ENCODE measurements around the gene SPEF1. TPM values are rescaled to one million over a fixed set of nuclear protein-coding genes. Genes with fewer than 3 reads are reported as not detected.
A peak's percentile ranks its signal among the peaks of the same experiment; 100 is the strongest.

Gene SPEF1
- total RNA-seq, 2 experiments from 2014 or later: not detected

GRCh38 chr20:3803854-3804253 is 22.6 kb upstream of the SPEF1 start:
- peak overlapping the region in 1 of 2 donors; percentile 78 for H3K27ac ChIP-seq (ENCODE audit: low read depth in 1 of 2, low read length in 2 of 2)
- Mint-ChIP-seq H3K4me1 (ENCODE audit: low read depth) (peaks cover 82% of the 10 kb centered on the region), H3K27me3 (no peaks in the 10 kb centered on the region), H3K4me3 (peak overlapping the region; percentile 61), H3K9me3 (no peaks in the 10 kb centered on the region), H3K36me3 (ENCODE audit: low read depth) (peaks cover 84% of the 10 kb centered on the region), H3K27ac (peak overlapping the region; percentile 95)
- intact Hi-C loops (cut with DNase I, micrococcal nuclease): no loop called here
- peaks cover 71% of the 10 kb centered on the region for H3K36me3 ChIP-seq (ENCODE audit: insufficient read depth, low read length)
- no peak for ATAC-seq (ENCODE audit: poor library complexity)
- no peak for TF ChIP-seq CTCF (IDR thresholded peaks at IDR 0.05)
- no peaks in the 10 kb centered on the region for H3K27me3 ChIP-seq (ENCODE audit: control insufficient read depth in 1 of 2, insufficient read depth in 2 of 2, low read length in 2 of 2)
- no peak overlapping the region for H3K4me3 ChIP-seq (ENCODE audit: low read length)
- H3K4me1 ChIP-seq (ENCODE audit: insufficient read depth, low read length): peaks cover 92% of the 10 kb centered on the region
- no peaks in the 10 kb centered on the region for H3K9me3 ChIP-seq (ENCODE audit: control insufficient read depth in 1 of 2, insufficient read depth in 1 of 2, low read length in 2 of 2)
- DNase-seq: no peak
- ChIA-PET POLR2A (interaction anchor here (1.1 kb wide), 1 partner anchor 12 kb away, joined by 3 read pairs; no protein-coding TSS in a partner anchor), CTCF (no interaction called here)

- H3K27me3 ChIP-seq (ENCODE audit: control insufficient read depth in 1 of 2, insufficient read depth in 2 of 2, low read length in 2 of 2): no peaks in the 10 kb centered on the region
- DNase-seq (no peak), ATAC-seq (ENCODE audit: poor library complexity) (no peak)
- H3K9me3 Mint-ChIP-seq: no peaks in the 10 kb centered on the region
- peak overlapping the region in 1 of 2 donors; percentile 78 for H3K27ac ChIP-seq (ENCODE audit: low read depth in 1 of 2, low read length in 2 of 2)
- peaks cover 90% of the 10 kb centered on the region for H3K36me3 Mint-ChIP-seq (ENCODE audit: low read depth)
- no peak overlapping the region for H3K4me3 Mint-ChIP-seq
- H3K4me1 ChIP-seq (ENCODE audit: insufficient read depth, low read length): peaks cover 96% of the 10 kb centered on the region
- intact Hi-C loops (cut with DNase I, micrococcal nuclease): no loop called here
- H3K4me1 Mint-ChIP-seq (ENCODE audit: low read depth): peaks cover 85% of the 10 kb centered on the region
- H3K9me3 ChIP-seq (ENCODE audit: control insufficient read depth in 1 of 2, insufficient read depth in 1 of 2, low read length in 2 of 2): no peaks in the 10 kb centered on the region
- no peak overlapping the region for H3K4me3 ChIP-seq (ENCODE audit: low read length)
- peaks cover 75% of the 10 kb centered on the region for H3K36me3 ChIP-seq (ENCODE audit: insufficient read depth, low read length)
- TF ChIP-seq CTCF (IDR thresholded peaks at IDR 0.05): no peak
- POLR2A ChIA-PET: interaction anchor here (1.1 to 1.4 kb wide), 3 partner anchors 8 to 13 kb away, joined by 3 to 4 read pairs (median 3); no protein-coding TSS in a partner anchor
- H3K27ac Mint-ChIP-seq: peak overlapping the region; percentile 95
- no peaks in the 10 kb centered on the region for H3K27me3 Mint-ChIP-seq
- CTCF ChIA-PET: no interaction called here
These were observed 22.0 kb upstream of the SPEF1 start for GRCh38 chr20:3803289-3803688.

GRCh38 chr20:3802524-3803239 is 21.4 kb upstream of the SPEF1 start:
- H3K9me3 ChIP-seq (ENCODE audit: control insufficient read depth in 1 of 2, insufficient read depth in 1 of 2, low read length in 2 of 2): no peaks in the 10 kb centered on the region
- H3K4me1 ChIP-seq (ENCODE audit: insufficient read depth, low read length): peaks cover 96% of the 10 kb centered on the region
- ATAC-seq (ENCODE audit: poor library complexity): no peak
- H3K4me3 Mint-ChIP-seq: peak overlapping the region; percentile 38
- H3K27ac ChIP-seq (ENCODE audit: low read depth in 1 of 2, low read length in 2 of 2): peak overlapping the region; percentile 67 to 78
- peak overlapping the region; percentile 95 for H3K27ac Mint-ChIP-seq
- no peaks in the 10 kb centered on the region for H3K27me3 ChIP-seq (ENCODE audit: control insufficient read depth in 1 of 2, insufficient read depth in 2 of 2, low read length in 2 of 2)
- no peaks in the 10 kb centered on the region for H3K9me3 Mint-ChIP-seq
- H3K4me3 ChIP-seq (ENCODE audit: low read length): no peak overlapping the region
- peaks cover 76% of the 10 kb centered on the region for H3K36me3 ChIP-seq (ENCODE audit: insufficient read depth, low read length)
- H3K27me3 Mint-ChIP-seq: no peaks in the 10 kb centered on the region
- intact Hi-C loops (cut with DNase I, micrococcal nuclease): no loop called here
- TF ChIP-seq CTCF (IDR thresholded peaks at IDR 0.05): no peak
- no peak for DNase-seq
- peaks cover 85% of the 10 kb centered on the region for H3K4me1 Mint-ChIP-seq (ENCODE audit: low read depth)
- CTCF ChIA-PET: no interaction called here
- POLR2A ChIA-PET: interaction anchor here (1.1 to 1.4 kb wide), 3 partner anchors 9 to 13 kb away, joined by 3 to 4 read pairs (median 3); no protein-coding TSS in a partner anchor
- H3K36me3 Mint-ChIP-seq (ENCODE audit: low read depth): peaks cover 96% of the 10 kb centered on the region
